ENCODE measurements around the gene HLA-A. TPM values are rescaled to one million over a fixed set of nuclear protein-coding genes. Genes with fewer than 3 reads are reported as not detected.
A peak's percentile ranks its signal among the peaks of the same experiment; 100 is the strongest.

HLA-A gene
- total and polyA plus RNA-seq, 9 of the 15 experiments (the other 6 are each of a cell fraction or from before 2014, with no cell fraction given): 0.46 to 3.3 TPM; not detected in 7

GRCh38 chr6:29984232-29984631 is 41.9 kb downstream of the HLA-A start:
- Histone ChIP-seq H4K20me1 (replicated peaks; ENCODE audit: control insufficient read depth, insufficient read depth, low read length) (no peaks in the 10 kb centered on the region), H3K27ac (ENCODE audit: extremely low read depth, low read depth, low read length) (no peak overlapping the region), H3K4me1 (replicated peaks in 1 of 2; ENCODE audit: control insufficient read depth in 2 of 2, insufficient read depth in 2 of 2, low read length in 2 of 2) (no peaks in the 10 kb centered on the region), H2AFZ (ENCODE audit: low read depth, low read length) (no peak overlapping the region), H3K36me3 (ENCODE audit: control insufficient read depth, insufficient read depth, low read length) (no peaks in the 10 kb centered on the region), H3K9ac (ENCODE audit: insufficient read depth in 1 of 2, low read depth in 2 of 2, low read length in 2 of 2) (no peak overlapping the region), H3K4me2 (ENCODE audit: insufficient read depth, low read length) (no peak overlapping the region), H3K9me3 (replicated peaks; ENCODE audit: control insufficient read depth, insufficient read depth, low read depth, low read length) (no peaks in the 10 kb centered on the region), H3K79me2 (ENCODE audit: control insufficient read depth, insufficient read depth, low read length) (no peaks in the 10 kb centered on the region), H3K27me3 (ENCODE audit: control insufficient read depth in 2 of 2, insufficient read depth in 2 of 2, low read length in 2 of 2) (no peaks in the 10 kb centered on the region), H3K9me1 (ENCODE audit: control insufficient read depth, insufficient read depth, low read length) (no peaks in the 10 kb centered on the region), H3K4me3 (no peak overlapping the region)
- 27% methylated on average over 3 of the region's 3 CpGs for WGBS (ENCODE audit: insufficient coverage, low coverage, missing lambda C conversion rate)
- TF ChIP-seq C11orf30 (IDR thresholded peaks at IDR 0.05; ENCODE audit: low read depth) (peak; percentile 70), HNRNPK (IDR thresholded peaks at IDR 0.05; ENCODE audit: low read depth, low read length, poor library complexity, severe bottlenecking) (no peak), DMBX1 (CRISPR knock-in tag; IDR thresholded peaks at IDR 0.05; ENCODE audit: borderline replicate concordance) (no peak), MAFF (IDR thresholded peaks at IDR 0.05; ENCODE audit: low read length) (peak; percentile 44; the same call in 1 of the 2 replicates), ZNF436 (CRISPR knock-in tag; IDR thresholded peaks at IDR 0.05) (no peak), KAT8 (IDR thresholded peaks at IDR 0.05; ENCODE audit: low read depth) (no peak), MAFG (tag; conservative IDR thresholded peaks at IDR 0.05) (peak; percentile 64), ZNF316 (IDR thresholded peaks at IDR 0.05) (peak; percentile 80), SMARCA5 (IDR thresholded peaks at IDR 0.05) (no peak), ZBTB12 (CRISPR knock-in tag; IDR thresholded peaks at IDR 0.05) (no peak), KLF6 (CRISPR knock-in tag; IDR thresholded peaks at IDR 0.05; ENCODE audit: borderline replicate concordance) (no peak)
- DNase-seq (ENCODE audit: extremely low read depth in 1 of 4, low spot score in 3 of 4): no peak
- ChIA-PET CTCF (ENCODE audit: low intra/inter-chr PET ratio) (no interaction called here), POLR2A (interaction anchor here (0.8 kb wide), 1 partner anchor 9 kb away, joined by 3 read pairs; no protein-coding TSS in a partner anchor)
- no TSS peak for BruUV-seq (replicated peaks)
- no peak for FAIRE-seq
- intact Hi-C loops (cut with micrococcal nuclease) (no loop called here), in situ Hi-C loops (cut with MboI) (no loop called here)
- no peak for ATAC-seq
